Upper lobe of left lung (tissue), 6 donors: Measurements from ENCODE around the gene TENM3. TPM values are rescaled to one million over a fixed set of nuclear protein-coding genes. Genes with fewer than 3 reads are reported as not detected.

Experiments used
- ATAC-seq, 2 donors: fragments of 200-7000 bp; cut with Tn5 transposase; one replicate each; pipeline ENCODE4 v1.9.1; 2022; ENCODE audit warnings: mild to moderate bottlenecking in 2 of 2, moderate library complexity in 2 of 2; ENCODE audit not compliant: low FRiP score in 2 of 2
- DNase-seq, 2 donors: peaks; one replicate each; pipeline ENCODE4 v3.0.0-alpha.2; 2019 to 2020
- H3K27ac ChIP-seq, 4 donors: fragments of 200-600 bp; sonication (generic); one replicate each; pipeline ENCODE4 v1.5.1; 2016 to 2019
- H3K27me3 ChIP-seq, 4 donors: fragments of 200-600 bp; sonication (generic); one replicate each; pipeline ENCODE4 v1.5.1; 2017 to 2019
- H3K36me3 ChIP-seq, 4 donors: fragments of 200-600 bp; sonication (generic); one replicate each; pipeline ENCODE4 v1.5.1; 2016 to 2019
- H3K4me1 ChIP-seq, 4 donors: fragments of 200-600 bp; sonication (generic); one replicate each; pipeline ENCODE4 v1.5.1; 2018 to 2019
- H3K4me3 ChIP-seq, 4 donors: fragments of 200-600 bp; sonication (generic); one replicate each; pipeline ENCODE4 v1.5.1; 2017 to 2019; ENCODE audit warnings: mild to moderate bottlenecking in 2 of 4, moderate library complexity in 1 of 4
- H3K9me3 ChIP-seq, 4 donors: fragments of 200-600 bp; sonication (generic); one replicate each; pipeline ENCODE4 v1.5.1; 2018 to 2019
- CTCF ChIP-seq, 6 experiments: fragments of 450-650 bp in 4 of 6; fragments of 200-600 bp in 2 of 6; sonication (generic) in 2 of 6; IDR thresholded peaks; one replicate each; pipeline ENCODE4 v1.5.1; 2016 to 2019; ENCODE audit warnings: antibody characterized with exemption in 6 of 6
- EP300 ChIP-seq, 4 donors: sonication (generic); formaldehyde crosslinking; IDR thresholded peaks; one replicate each; pipeline ENCODE4 v1.5.1; 2017; ENCODE audit warnings: antibody characterized with exemption in 4 of 4, control low read depth in 2 of 4
- POLR2A ChIP-seq, 4 donors: fragments of 450-650 bp; IDR thresholded peaks; one replicate each; pipeline ENCODE4 v1.5.1; 2016 to 2017; ENCODE audit warnings: antibody characterized with exemption in 4 of 4, mild to moderate bottlenecking in 2 of 4
- POLR2AphosphoS5 ChIP-seq, 2 donors: sonication (generic); formaldehyde crosslinking; IDR thresholded peaks; one replicate each; pipeline ENCODE4 v1.5.1; 2017; ENCODE audit warnings: antibody characterized with exemption in 2 of 2
- WGBS, 2 donors: methylation state at CpG; one replicate each; pipeline ENCODE4 v1.1.5; 2017 to 2018; 5-methylcytosine and 5-hydroxymethylcytosine counted together
- total RNA-seq, 6 donors: library from RNA; depleted of rRNA in 4 of 6; stranded (reverse); fragments of >200 nt in 4 of 6; gene quantifications; one replicate each; pipeline versions ENCODE4 v1.1.0 to v1.2.1, GENCODE V29; 2016 to 2021
- donor health status: DM: no; HTN: no; CAD: no; lungs with moderate emphysema.
- donor health status: DM: no; HTN: yes; CAD: no; lungs with severe emphysema.

The TENM3 gene
- total RNA-seq, 6 donors from 2014 or later = 0.33 to 7.1 (median 1.1) TPM

- no peak for DNase-seq
- 72% methylated on average over 4 of the region's 4 CpGs for WGBS, 2 donors
- Histone ChIP-seq H3K9me3 (no peaks in the 10 kb centered on the region), H3K27ac (no peak overlapping the region), H3K27me3 (no peaks in the 10 kb centered on the region), H3K4me1 (peaks cover 0 to 6% (median 0%) of the 10 kb centered on the region in 4 donors), H3K36me3 (no peaks in the 10 kb centered on the region), H3K4me3 (no peak overlapping the region)
- no peak for ATAC-seq
- TF ChIP-seq CTCF (IDR thresholded peaks at IDR 0.05) (no peak), POLR2A (IDR thresholded peaks at IDR 0.05) (no peak), EP300 (IDR thresholded peaks at IDR 0.05) (no peak), POLR2AphosphoS5 (IDR thresholded peaks at IDR 0.05) (no peak)
These were observed 525.6 kb downstream of the TENM3 start for GRCh38 chr4:182768838-182769237.

GRCh38 chr4:182770259-182770995 is 527.2 kb downstream of the TENM3 start:
- TF ChIP-seq CTCF (IDR thresholded peaks at IDR 0.05) (no peak), POLR2A (IDR thresholded peaks at IDR 0.05) (no peak), POLR2AphosphoS5 (IDR thresholded peaks at IDR 0.05) (no peak), EP300 (IDR thresholded peaks at IDR 0.05) (no peak)
- H3K9me3 ChIP-seq = no peaks in the 10 kb centered on the region
- DNase-seq (peak; percentile 44 to 69), ATAC-seq (peak; percentile 18 to 61)
- H3K27me3 ChIP-seq = no peaks in the 10 kb centered on the region
- peaks cover 0 to 6% (median 0%) of the 10 kb centered on the region in 4 donors for H3K4me1 ChIP-seq
- H3K4me3 ChIP-seq = no peak overlapping the region
- WGBS, 2 donors = 68 to 84% methylated on average over 14 of the region's 14 CpGs
- no peaks in the 10 kb centered on the region for H3K36me3 ChIP-seq
- no peak overlapping the region for H3K27ac ChIP-seq

DNA sequence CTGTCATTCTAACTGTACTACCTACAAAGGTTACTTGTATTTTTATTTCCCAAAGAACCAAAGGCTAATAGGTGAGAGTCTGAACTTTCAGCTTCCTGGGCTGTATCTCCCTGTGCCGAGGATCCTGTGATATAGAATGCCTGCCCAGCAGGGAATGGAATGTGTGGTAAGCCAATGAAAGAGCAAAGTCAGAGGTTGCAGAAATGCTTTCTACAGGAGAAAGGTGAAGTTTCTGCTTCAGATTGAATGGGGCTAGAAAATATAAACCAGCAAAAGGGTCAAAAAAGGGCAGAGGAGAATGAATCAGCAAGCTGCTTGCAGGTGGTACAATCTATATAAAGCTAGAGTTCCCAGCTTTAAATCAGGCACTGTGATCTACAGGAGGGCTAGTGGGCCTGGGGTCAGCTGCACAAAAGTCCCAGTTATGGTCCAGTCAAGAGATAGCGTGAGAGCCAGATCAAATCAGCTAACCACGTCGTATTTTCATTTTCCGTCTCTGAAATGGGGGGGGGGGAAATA is 527.9 kb downstream of the TENM3 start:
- Histone ChIP-seq H3K4me3 (no peak overlapping the region), H3K36me3 (no peaks in the 10 kb centered on the region), H3K9me3 (no peaks in the 10 kb centered on the region), H3K4me1 (peaks cover 0 to 6% (median 0%) of the 10 kb centered on the region in 4 donors), H3K27me3 (no peaks in the 10 kb centered on the region), H3K27ac (no peak overlapping the region)
- 65 to 67% methylated on average over 5 of the region's 5 CpGs for WGBS, 2 donors
- no peak for TF ChIP-seq CTCF (IDR thresholded peaks at IDR 0.05)
- no peak for TF ChIP-seq POLR2AphosphoS5 (IDR thresholded peaks at IDR 0.05)
- TF ChIP-seq POLR2A (IDR thresholded peaks at IDR 0.05) = no peak
- DNase-seq = no peak
- no peak for ATAC-seq

DNA sequence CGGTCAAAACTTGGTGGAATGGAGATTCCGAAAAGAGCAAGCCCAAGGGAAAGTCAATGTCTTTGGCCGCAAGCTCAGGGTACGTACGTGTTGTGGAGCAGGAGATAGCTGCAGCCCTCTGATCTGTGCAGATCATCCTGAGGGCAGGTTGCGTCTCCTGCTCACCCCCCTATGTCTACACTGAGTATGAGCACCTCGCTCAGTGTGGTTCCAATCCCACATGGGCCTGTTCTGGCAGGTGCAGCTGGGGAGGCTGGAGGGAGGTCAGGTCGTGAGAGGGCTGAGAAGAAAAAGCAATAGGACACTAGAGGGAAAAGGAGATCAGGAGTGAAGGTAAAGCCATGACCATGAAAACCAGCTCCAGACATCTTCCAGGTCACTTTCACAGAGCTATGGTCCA is 531.9 kb downstream of the TENM3 start:
- no peak overlapping the region for H3K4me3 ChIP-seq
- no peaks in the 10 kb centered on the region for H3K36me3 ChIP-seq
- no peak for ATAC-seq
- TF ChIP-seq EP300 (IDR thresholded peaks at IDR 0.05) (no peak), CTCF (IDR thresholded peaks at IDR 0.05) (no peak), POLR2A (IDR thresholded peaks at IDR 0.05) (no peak), POLR2AphosphoS5 (IDR thresholded peaks at IDR 0.05) (no peak)
- no peaks in the 10 kb centered on the region for H3K27me3 ChIP-seq
- WGBS, 2 donors = 95% methylated on average over 8 of the region's 8 CpGs
- DNase-seq = no peak
- H3K4me1 ChIP-seq = peaks cover 0 to 6% (median 0%) of the 10 kb centered on the region in 4 donors
- H3K9me3 ChIP-seq = no peaks in the 10 kb centered on the region
- H3K27ac ChIP-seq = no peak overlapping the region
